ENCODE results near the gene DMKN.

- TF ChIP-seq HNRNPUL1 (IDR thresholded peaks at IDR 0.05; ENCODE audit: low read length) (no peak), MAZ (CRISPR knock-in tag; conservative IDR thresholded peaks at IDR 0.05 in 1 of 2, IDR thresholded peaks at IDR 0.05 in 1 of 2) (no peak), RCOR1 (IDR thresholded peaks at IDR 0.05; ENCODE audit: borderline replicate concordance in 1 of 2, low read depth in 2 of 2, low read length in 2 of 2) (no peak), TARDBP (IDR thresholded peaks at IDR 0.05) (no peak), SRF (CRISPR knock-in tag; IDR thresholded peaks at IDR 0.05) (no peak), HNRNPH1 (optimal IDR thresholded peaks at IDR 0.05; ENCODE audit: low read depth, low read length) (no peak), CTCF (IDR thresholded peaks at IDR 0.05 in 2 of 3, conservative IDR thresholded peaks at IDR 0.05 in 1 of 3; ENCODE audit: insufficient read depth in 2 of 3, low read depth in 1 of 3, low read length in 3 of 3) (no peak), ZBTB7A (IDR thresholded peaks at IDR 0.05; ENCODE audit: borderline replicate concordance, control insufficient read depth, low read depth, low read length) (no peak), POLR2AphosphoS5 (IDR thresholded peaks at IDR 0.05; ENCODE audit: control insufficient read depth, insufficient read depth, low read depth, low read length) (no peak), EZH2 (IDR thresholded peaks at IDR 0.05; ENCODE audit: borderline replicate concordance, low read depth, low read length) (no peak)
Measured at GRCh38 chr19:35516310-35516709, 2.9 kb upstream of the DMKN start.
